SK-N-MC (cell line): ENCODE results near the gene FAM234A.

Experiments
- EZH2 ChIP-seq: fragments of 200-600 bp; sonication (generic); IDR thresholded peaks from one replicate; pipeline ENCODE4 v1.6.1; 2017; ENCODE audit warnings: antibody characterized with exemption
- POLR2AphosphoS5 ChIP-seq: IDR thresholded peaks from 2 replicates; pipeline ENCODE4 v1.6.1; 2012; ENCODE audit warnings: mild to moderate bottlenecking, low read depth, low read length, borderline replicate concordance

DNA sequence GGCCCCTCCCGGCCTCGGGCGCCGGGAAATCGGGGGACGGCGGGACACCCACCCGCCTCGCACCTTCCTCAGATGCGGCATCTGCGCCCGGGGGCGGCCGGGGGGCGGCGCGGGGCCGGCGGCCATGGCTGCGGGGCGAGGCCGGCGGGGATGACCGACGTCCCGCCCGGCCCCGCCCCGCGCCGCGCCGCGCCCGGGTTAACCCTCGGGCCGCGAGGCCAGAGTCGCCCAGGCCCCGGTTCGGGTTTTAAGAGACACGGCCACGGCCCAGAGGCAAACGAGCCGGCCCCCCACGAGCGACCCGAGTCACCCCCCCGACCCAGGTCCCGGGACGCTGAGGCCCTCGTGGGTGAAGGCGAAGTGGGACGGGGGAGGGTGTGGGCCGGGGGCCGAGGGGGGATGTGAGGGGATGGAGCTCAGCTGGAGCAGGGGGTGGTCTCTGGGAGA is 41.2 kb downstream of the FAM234A start, which contains the start of gene RGS11:
- no peak for TF ChIP-seq POLR2AphosphoS5
- TF ChIP-seq EZH2: no peak
